DOHH2 (cell line): Measurements from ENCODE around the gene MCEE.

Experiments used
- H3F3A ChIP-seq: fragments of 200-600 bp; sonication (generic), shearing (Covaris generic); 2 replicates; pipeline ENCODE4 v1.6.0; 2016; ENCODE audit warnings: antibody characterized with exemption, mild to moderate bottlenecking; ENCODE audit not compliant: control insufficient read depth, insufficient read depth
- H3K27ac ChIP-seq: fragments of 200-600 bp; sonication (generic); 2 replicates; pipeline ENCODE4 v1.5.1; 2014; ENCODE audit warnings: low read depth, mild to moderate bottlenecking, low read length, moderate library complexity
- H3K27me3 ChIP-seq: fragments of 200-600 bp; sonication (generic); 2 replicates; pipeline ENCODE4 v1.6.1; 2014; ENCODE audit warnings: mild to moderate bottlenecking, low read length, mixed read lengths; ENCODE audit not compliant: control insufficient read depth
- H3K36me3 ChIP-seq: fragments of 200-600 bp; sonication (generic); 2 replicates; pipeline ENCODE4 v1.6.1; 2014; ENCODE audit warnings: mild to moderate bottlenecking, low read length, moderate library complexity, mixed read lengths; ENCODE audit not compliant: control insufficient read depth
- H3K4me1 ChIP-seq: fragments of 200-600 bp; sonication (generic); 2 replicates; pipeline ENCODE4 v1.6.1; 2014; ENCODE audit warnings: mild to moderate bottlenecking, low read length, mixed read lengths; ENCODE audit not compliant: control insufficient read depth
- H3K4me2 ChIP-seq: fragments of 200-600 bp; sonication (generic); 2 replicates; pipeline ENCODE4 v1.6.0; 2014; ENCODE audit warnings: mild to moderate bottlenecking, low read length, moderate library complexity
- H3K4me3 ChIP-seq: fragments of 200-600 bp; sonication (generic); 2 replicates; pipeline ENCODE4 v1.5.1; 2014; ENCODE audit warnings: mild to moderate bottlenecking, low read length, mixed read lengths
- H3K79me2 ChIP-seq: fragments of 200-600 bp; sonication (generic); 2 replicates; pipeline ENCODE4 v1.6.1; 2014; ENCODE audit warnings: mild to moderate bottlenecking, low read length, mixed read lengths; ENCODE audit not compliant: control insufficient read depth
- H3K9me2 ChIP-seq: fragments of 200-600 bp; sonication (generic); replicated peaks from 2 replicates; pipeline ENCODE4 v1.6.1; 2014; ENCODE audit warnings: mild to moderate bottlenecking, low read length, mixed read lengths; ENCODE audit not compliant: control insufficient read depth
- H3K9me3 ChIP-seq: fragments of 200-600 bp; sonication (generic); 2 replicates; pipeline ENCODE4 v1.6.1; 2014; ENCODE audit warnings: antibody characterized with exemption, low read length, mixed read lengths; ENCODE audit not compliant: control insufficient read depth, insufficient read depth
- H4K20me1 ChIP-seq: fragments of 200-600 bp; sonication (generic); 2 replicates; pipeline ENCODE4 v1.6.0; 2014; ENCODE audit warnings: low read depth, mild to moderate bottlenecking, antibody characterized with exemption, low read length, moderate library complexity; ENCODE audit not compliant: control insufficient read depth, insufficient read depth
- CTCF ChIP-seq: fragments of 200-600 bp; sonication (generic); IDR thresholded peaks from one replicate; pipeline ENCODE4 v1.5.1; 2014; ENCODE audit warnings: antibody characterized with exemption, mild to moderate bottlenecking, low read depth, low read length; ENCODE audit not compliant: poor library complexity, severe bottlenecking
- EZH2phosphoT487 ChIP-seq: fragments of 200-600 bp; sonication (generic); IDR thresholded peaks from 2 replicates; pipeline ENCODE4 v1.6.1; 2017; ENCODE audit warnings: borderline replicate concordance, mild to moderate bottlenecking, antibody characterized with exemption, low read length, moderate library complexity, mixed read lengths

Gene MCEE

GRCh38 chr2:71153585-71154224 is 23.7 kb upstream of the MCEE start:
- no peak overlapping the region for H3K4me2 ChIP-seq
- no peaks in the 10 kb centered on the region for H3K79me2 ChIP-seq
- peaks cover 3% of the 10 kb centered on the region; the same call in 1 of the 2 replicates for H3K4me1 ChIP-seq
- no peak for TF ChIP-seq CTCF
- H3K4me3 ChIP-seq = no peak overlapping the region
- H3K36me3 ChIP-seq = peaks cover 17% of the 10 kb centered on the region
- no peaks in the 10 kb centered on the region; the same call in 1 of the 2 replicates for H3F3A ChIP-seq
- peaks cover 5% of the 10 kb centered on the region for H3K27me3 ChIP-seq
- H3K9me2 ChIP-seq = no peaks in the 10 kb centered on the region
- H4K20me1 ChIP-seq = no peaks in the 10 kb centered on the region
- no peaks in the 10 kb centered on the region for H3K9me3 ChIP-seq
- H3K27ac ChIP-seq = no peak overlapping the region

GRCh38 chr2:71151620-71152019 is 21.6 kb upstream of the MCEE start:
- TF ChIP-seq EZH2phosphoT487 = no peak
- Histone ChIP-seq H3K79me2 (no peaks in the 10 kb centered on the region), H3F3A (no peaks in the 10 kb centered on the region; the same call in 1 of the 2 replicates), H3K9me3 (no peaks in the 10 kb centered on the region), H3K4me2 (no peak overlapping the region), H3K27me3 (peaks cover 5% of the 10 kb centered on the region), H3K4me1 (no peaks in the 10 kb centered on the region), H3K9me2 (no peaks in the 10 kb centered on the region), H3K4me3 (no peak overlapping the region), H3K27ac (no peak overlapping the region), H3K36me3 (peaks cover 36% of the 10 kb centered on the region), H4K20me1 (no peaks in the 10 kb centered on the region)

- Histone ChIP-seq H3F3A (no peaks in the 10 kb centered on the region; the same call in 1 of the 2 replicates), H3K4me1 (no peaks in the 10 kb centered on the region), H3K36me3 (peaks cover 49% of the 10 kb centered on the region), H3K4me2 (no peak overlapping the region), H3K9me2 (no peaks in the 10 kb centered on the region), H3K79me2 (no peaks in the 10 kb centered on the region), H3K9me3 (no peaks in the 10 kb centered on the region), H3K27me3 (peaks cover under 1% of the 10 kb centered on the region), H4K20me1 (no peaks in the 10 kb centered on the region), H3K4me3 (no peak overlapping the region), H3K27ac (no peak overlapping the region)
- no peak for TF ChIP-seq EZH2phosphoT487
These were observed 20.2 kb upstream of the MCEE start for GRCh38 chr2:71150082-71150816.

GRCh38 chr2:71148506-71149063 is 18.6 kb upstream of the MCEE start:
- TF ChIP-seq EZH2phosphoT487 = no peak
- TF ChIP-seq CTCF = no peak
- no peaks in the 10 kb centered on the region for H3K27me3 ChIP-seq

More at GRCh38 chr2:71148506-71149063, 18.6 kb upstream of the MCEE start:
- Histone ChIP-seq H3K9me2 (no peaks in the 10 kb centered on the region), H4K20me1 (no peaks in the 10 kb centered on the region), H3K27ac (no peak overlapping the region), H3K4me2 (no peak overlapping the region), H3F3A (no peaks in the 10 kb centered on the region; the same call in 1 of the 2 replicates), H3K4me1 (no peaks in the 10 kb centered on the region), H3K9me3 (no peaks in the 10 kb centered on the region), H3K79me2 (no peaks in the 10 kb centered on the region), H3K4me3 (no peak overlapping the region), H3K36me3 (peaks cover 65% of the 10 kb centered on the region)
